ENCODE measurements around the gene TBC1D16. TPM values are rescaled to one million over a fixed set of nuclear protein-coding genes. Genes with fewer than 3 reads are reported as not detected.

Gene TBC1D16
- total RNA-seq, 1 donor from 2014 or later, result 55.6 TPM

- Histone ChIP-seq H3K27ac (no peak overlapping the region), H3K4me1 (peaks cover 3 to 9% of the 10 kb centered on the region in 2 donors), H3K36me3 (no peaks in the 10 kb centered on the region), H3K27me3 (peaks cover 5% of the 10 kb centered on the region), H3K4me3 (no peak overlapping the region), H3K9me3 (no peaks in the 10 kb centered on the region)
- no peak for DNase-seq (ENCODE audit: low spot score in 2 of 2)
- intact Hi-C loops (cut with DNase I), result no loop called here
- TF ChIP-seq, protein P1, sequence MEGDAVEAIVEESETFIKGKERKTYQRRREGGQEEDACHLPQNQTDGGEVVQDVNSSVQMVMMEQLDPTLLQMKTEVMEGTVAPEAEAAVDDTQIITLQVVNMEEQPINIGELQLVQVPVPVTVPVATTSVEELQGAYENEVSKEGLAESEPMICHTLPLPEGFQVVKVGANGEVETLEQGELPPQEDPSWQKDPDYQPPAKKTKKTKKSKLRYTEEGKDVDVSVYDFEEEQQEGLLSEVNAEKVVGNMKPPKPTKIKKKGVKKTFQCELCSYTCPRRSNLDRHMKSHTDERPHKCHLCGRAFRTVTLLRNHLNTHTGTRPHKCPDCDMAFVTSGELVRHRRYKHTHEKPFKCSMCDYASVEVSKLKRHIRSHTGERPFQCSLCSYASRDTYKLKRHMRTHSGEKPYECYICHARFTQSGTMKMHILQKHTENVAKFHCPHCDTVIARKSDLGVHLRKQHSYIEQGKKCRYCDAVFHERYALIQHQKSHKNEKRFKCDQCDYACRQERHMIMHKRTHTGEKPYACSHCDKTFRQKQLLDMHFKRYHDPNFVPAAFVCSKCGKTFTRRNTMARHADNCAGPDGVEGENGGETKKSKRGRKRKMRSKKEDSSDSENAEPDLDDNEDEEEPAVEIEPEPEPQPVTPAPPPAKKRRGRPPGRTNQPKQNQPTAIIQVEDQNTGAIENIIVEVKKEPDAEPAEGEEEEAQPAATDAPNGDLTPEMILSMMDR (IDR thresholded peaks at IDR 0.05), result no peak
Measured at GRCh38 chr17:79917902-79918484, 117.7 kb downstream of the TBC1D16 start.

DNA sequence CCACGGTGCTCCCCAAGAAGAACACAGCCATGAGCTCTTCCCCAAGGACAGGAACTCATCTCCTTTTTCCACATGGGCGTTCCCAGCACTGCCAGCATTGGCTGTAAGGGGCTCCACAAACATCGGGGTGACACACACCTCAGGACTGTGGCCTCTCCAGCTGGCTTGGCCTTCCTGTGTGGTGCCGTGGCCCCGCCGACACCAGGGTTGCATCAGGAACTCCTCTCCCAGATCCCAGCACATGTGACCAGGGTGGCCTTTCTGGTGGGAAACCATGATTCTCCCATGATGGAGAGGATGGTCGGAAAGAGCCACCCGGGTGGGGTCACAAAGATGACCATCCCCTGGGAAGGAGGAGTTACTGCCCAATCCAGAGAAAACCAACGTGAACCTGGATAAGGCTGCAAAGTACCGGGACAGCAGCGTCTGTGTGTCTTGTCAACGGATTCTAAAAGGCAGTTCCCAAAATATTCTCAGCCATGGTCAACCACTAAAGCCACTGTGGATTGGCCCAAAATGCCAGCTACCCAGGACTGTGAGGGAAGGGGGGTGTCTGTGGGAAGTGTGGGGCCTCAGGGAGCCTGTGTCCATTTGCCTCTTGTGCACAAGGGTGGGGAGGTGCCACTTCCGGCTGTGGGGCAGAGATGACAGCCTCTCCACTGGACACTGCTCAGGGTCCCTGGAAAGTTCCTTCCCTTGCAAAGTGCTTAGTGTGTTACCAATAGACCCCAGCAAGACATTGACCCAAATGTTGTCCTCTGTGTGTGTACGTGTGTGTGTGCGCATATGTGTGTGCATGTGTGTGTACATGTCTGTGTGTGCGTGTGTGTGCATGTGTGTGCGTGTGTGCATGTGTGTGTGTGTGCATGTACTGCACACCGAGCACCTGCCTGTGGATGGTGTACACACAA is 118.4 kb downstream of the TBC1D16 start:
- H3K9me3 ChIP-seq, result no peaks in the 10 kb centered on the region
- H3K27me3 ChIP-seq, result peaks cover 5% of the 10 kb centered on the region
- peaks cover 3 to 9% of the 10 kb centered on the region in 2 donors for H3K4me1 ChIP-seq
- H3K4me3 ChIP-seq, result no peak overlapping the region
- TF ChIP-seq, protein P1 (IDR thresholded peaks at IDR 0.05), result no peak
- no peaks in the 10 kb centered on the region for H3K36me3 ChIP-seq
- H3K27ac ChIP-seq, result no peak overlapping the region
- DNase-seq (ENCODE audit: low spot score in 2 of 2), result no peak
- intact Hi-C loops (cut with DNase I), result no loop called here

- H3K4me1 ChIP-seq, result peaks cover 3 to 9% of the 10 kb centered on the region in 2 donors
- no peak overlapping the region for H3K27ac ChIP-seq
- H3K36me3 ChIP-seq, result no peaks in the 10 kb centered on the region
- DNase-seq (ENCODE audit: low spot score in 2 of 2), result no peak
- TF ChIP-seq, protein P1 (IDR thresholded peaks at IDR 0.05), result no peak
- H3K4me3 ChIP-seq, result no peak overlapping the region
- H3K27me3 ChIP-seq, result peaks cover 5% of the 10 kb centered on the region
- no peaks in the 10 kb centered on the region for H3K9me3 ChIP-seq
- intact Hi-C loops (cut with DNase I), result no loop called here
Measured at GRCh38 chr17:79916506-79916905, 119.2 kb downstream of the TBC1D16 start.

- intact Hi-C loops (cut with DNase I), result no loop called here
- peaks cover 3 to 9% of the 10 kb centered on the region in 2 donors for H3K4me1 ChIP-seq
- no peaks in the 10 kb centered on the region for H3K36me3 ChIP-seq
- TF ChIP-seq, protein P1 (IDR thresholded peaks at IDR 0.05), result no peak
- no peak overlapping the region for H3K27ac ChIP-seq
- DNase-seq (ENCODE audit: low spot score in 2 of 2), result no peak
- H3K4me3 ChIP-seq, result no peak overlapping the region
- peaks cover 3% of the 10 kb centered on the region for H3K27me3 ChIP-seq
- H3K9me3 ChIP-seq, result no peaks in the 10 kb centered on the region
Measured at GRCh38 chr17:79915850-79916430, 119.7 kb downstream of the TBC1D16 start.

- TF ChIP-seq, protein P1 (IDR thresholded peaks at IDR 0.05), result no peak
- peaks cover 3 to 9% of the 10 kb centered on the region in 2 donors for H3K4me1 ChIP-seq
- H3K4me3 ChIP-seq, result no peak overlapping the region
- H3K27ac ChIP-seq, result no peak overlapping the region
- H3K36me3 ChIP-seq, result no peaks in the 10 kb centered on the region
- no peaks in the 10 kb centered on the region for H3K9me3 ChIP-seq
- no peak for DNase-seq (ENCODE audit: low spot score in 2 of 2)
- no peaks in the 10 kb centered on the region for H3K27me3 ChIP-seq
- intact Hi-C loops (cut with DNase I), result no loop called here
Measured at GRCh38 chr17:79914813-79915740, 120.6 kb downstream of the TBC1D16 start.
